ENCODE measurements around the gene PCBP3.

DNA sequence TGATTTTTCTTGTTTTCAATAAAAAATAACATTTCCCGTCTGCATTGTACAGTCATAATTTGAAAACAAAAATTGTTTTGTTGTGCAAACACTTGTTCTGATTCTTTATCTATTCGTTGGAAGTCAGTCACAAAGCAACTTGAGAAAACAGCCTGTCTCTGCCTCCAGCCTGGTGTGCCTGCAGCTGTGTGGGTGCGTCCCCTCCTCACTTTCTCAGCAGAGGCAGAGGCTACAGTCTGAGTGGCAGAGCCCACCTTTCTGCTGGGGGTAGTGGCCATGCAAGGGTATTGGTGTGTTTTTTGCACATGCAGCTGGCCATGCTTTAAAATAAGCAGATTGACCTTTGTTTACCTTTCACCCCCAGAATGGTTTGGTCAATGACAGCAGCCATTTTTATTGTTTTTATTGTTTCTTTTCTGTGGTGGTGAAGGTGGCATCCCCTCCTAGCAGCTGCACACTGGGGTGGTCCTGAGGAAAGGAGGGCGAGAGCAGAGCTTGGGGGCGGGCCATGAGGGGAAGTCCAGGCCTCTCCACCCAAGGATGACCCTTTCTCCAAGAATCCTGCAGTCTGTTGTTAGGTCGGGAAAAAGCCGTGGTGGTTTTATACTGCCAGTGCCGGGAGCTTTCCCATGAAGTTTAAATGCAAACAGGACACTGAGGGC, 159.6 kb downstream of the PCBP3 start:
- TF ChIP-seq, protein P1, sequence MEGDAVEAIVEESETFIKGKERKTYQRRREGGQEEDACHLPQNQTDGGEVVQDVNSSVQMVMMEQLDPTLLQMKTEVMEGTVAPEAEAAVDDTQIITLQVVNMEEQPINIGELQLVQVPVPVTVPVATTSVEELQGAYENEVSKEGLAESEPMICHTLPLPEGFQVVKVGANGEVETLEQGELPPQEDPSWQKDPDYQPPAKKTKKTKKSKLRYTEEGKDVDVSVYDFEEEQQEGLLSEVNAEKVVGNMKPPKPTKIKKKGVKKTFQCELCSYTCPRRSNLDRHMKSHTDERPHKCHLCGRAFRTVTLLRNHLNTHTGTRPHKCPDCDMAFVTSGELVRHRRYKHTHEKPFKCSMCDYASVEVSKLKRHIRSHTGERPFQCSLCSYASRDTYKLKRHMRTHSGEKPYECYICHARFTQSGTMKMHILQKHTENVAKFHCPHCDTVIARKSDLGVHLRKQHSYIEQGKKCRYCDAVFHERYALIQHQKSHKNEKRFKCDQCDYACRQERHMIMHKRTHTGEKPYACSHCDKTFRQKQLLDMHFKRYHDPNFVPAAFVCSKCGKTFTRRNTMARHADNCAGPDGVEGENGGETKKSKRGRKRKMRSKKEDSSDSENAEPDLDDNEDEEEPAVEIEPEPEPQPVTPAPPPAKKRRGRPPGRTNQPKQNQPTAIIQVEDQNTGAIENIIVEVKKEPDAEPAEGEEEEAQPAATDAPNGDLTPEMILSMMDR (IDR thresholded peaks at IDR 0.05): no peak
- TF ChIP-seq POLR2A (IDR thresholded peaks at IDR 0.05): no peak

Data from lower leg skin (tissue), 3 donors.